ENCODE measurements around the gene LEAP2.
A peak's percentile ranks its signal among the peaks of the same experiment; 100 is the strongest.

The LEAP2 gene

DNA sequence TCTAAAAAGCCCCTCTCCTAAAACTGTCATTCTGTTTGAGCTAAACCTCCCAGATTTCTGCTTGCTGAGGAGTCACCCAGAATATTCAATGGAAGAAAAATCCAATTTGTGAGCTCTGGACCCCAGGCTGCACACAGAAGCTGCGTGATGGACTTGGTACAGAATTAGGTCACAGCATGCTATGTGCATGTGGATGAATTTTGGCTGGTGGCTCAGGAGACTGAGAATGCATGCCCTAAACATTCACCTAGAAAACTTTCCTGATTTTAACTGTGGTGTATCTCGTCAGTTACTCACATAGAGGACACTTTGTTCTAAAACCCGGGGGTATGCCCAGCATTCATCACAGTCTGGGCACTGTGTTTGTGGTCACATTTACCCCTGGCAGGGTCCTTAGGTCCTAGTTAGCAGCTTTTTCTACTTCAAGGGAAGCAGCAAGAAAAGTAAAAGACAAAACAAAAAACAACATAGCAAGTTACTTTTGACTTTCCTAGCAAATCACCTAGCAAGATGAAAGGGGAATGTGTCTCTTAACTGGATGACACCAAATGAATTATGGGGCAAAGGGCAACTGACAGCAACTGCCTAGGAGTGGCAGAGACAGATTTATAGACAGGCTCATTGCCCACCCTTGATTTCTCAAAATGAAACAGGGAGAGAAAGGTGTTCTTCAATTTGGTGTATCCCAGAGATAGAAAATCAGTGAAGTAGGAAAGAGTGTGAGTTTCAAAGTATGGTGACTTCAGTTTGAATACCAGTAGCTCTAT, 34.8 kb upstream of the LEAP2 start:
- no peaks in the 10 kb centered on the region for H3K9me3 ChIP-seq (ENCODE audit: control insufficient read depth, insufficient read depth, low read depth, low read length)
- no peak for TF ChIP-seq ZNF610 (tag by site-specific recombination; IDR thresholded peaks at IDR 0.05; ENCODE audit: borderline replicate concordance)
- 0 out of 2 replicates have a peak, but pooled peaks have one; percentile 7 for TF ChIP-seq PRDM1 (tag by site-specific recombination; IDR thresholded peaks at IDR 0.05)
- CTCF ChIA-PET, result interaction anchor here (0.6 to 1.0 kb wide), 3 partner anchors 9 to 45 kb away, joined by 3 read pairs; no protein-coding TSS in a partner anchor
- no peaks in the 10 kb centered on the region for H3K4me1 ChIP-seq (ENCODE audit: control insufficient read depth, insufficient read depth, low read length)
- POLR2A ChIA-PET, result interaction anchor here (0.8 kb wide), 1 partner anchor 16 kb away, joined by 3 read pairs; no protein-coding TSS in a partner anchor
- no peak overlapping the region for H3K4me3 ChIP-seq (ENCODE audit: low read depth, low read length)
- no peaks in the 10 kb centered on the region for H3K36me3 ChIP-seq (ENCODE audit: control insufficient read depth in 2 of 2, insufficient read depth in 1 of 2, low read length in 2 of 2)
- no peak overlapping the region for H3K27ac ChIP-seq (ENCODE audit: extremely low read depth, low read depth, low read length)

DNA sequence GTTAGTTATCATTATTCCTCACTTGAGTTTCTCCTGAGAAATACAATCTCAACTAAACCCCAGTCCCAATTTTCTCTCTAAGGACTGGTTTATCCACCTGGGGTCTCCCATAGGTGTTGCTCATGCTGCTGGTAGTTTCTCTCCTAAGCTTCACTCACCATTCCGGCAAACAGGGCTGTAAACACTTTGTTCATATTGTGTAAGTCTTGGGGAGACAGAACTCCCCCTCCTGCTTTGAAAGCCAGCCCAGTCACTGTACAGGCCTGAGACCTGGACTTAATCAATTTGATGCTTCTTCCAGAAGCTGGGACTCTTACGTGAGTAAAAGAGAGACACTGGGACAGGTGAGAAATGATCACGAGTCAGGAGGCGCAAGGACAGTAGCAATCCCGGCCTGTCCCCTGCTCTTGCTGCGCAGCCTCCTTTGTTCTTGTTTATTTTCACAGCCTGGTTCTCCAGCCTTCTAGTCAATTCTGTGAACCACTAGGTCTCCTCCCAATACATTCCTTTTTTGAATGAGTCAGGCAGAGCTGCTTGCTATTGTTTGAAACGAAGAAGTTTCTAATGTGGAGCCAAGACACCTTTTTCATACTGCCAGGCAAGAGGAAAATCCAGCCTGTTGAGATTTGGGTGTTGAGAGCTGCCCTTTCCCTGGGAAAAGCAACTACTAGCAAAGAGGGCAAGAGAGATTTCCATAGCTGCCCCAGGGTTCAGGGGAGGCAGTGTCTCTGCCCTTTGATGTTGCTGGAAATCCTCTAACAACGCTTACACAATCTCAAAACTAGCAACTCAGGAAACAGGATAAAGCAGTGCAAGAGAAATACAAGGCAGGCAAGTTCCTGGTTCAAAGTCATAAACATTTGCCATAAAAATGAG, 33.8 kb upstream of the LEAP2 start:
- ChIA-PET CTCF (interaction anchor here (0.6 to 1.0 kb wide), 3 partner anchors 10 to 25 kb away, joined by 3 to 4 read pairs (median 3); no protein-coding TSS in a partner anchor), POLR2A (interaction anchor here (0.8 kb wide), 1 partner anchor 15 kb away, joined by 3 read pairs; no protein-coding TSS in a partner anchor)
- no peaks in the 10 kb centered on the region for H3K4me1 ChIP-seq (ENCODE audit: control insufficient read depth, insufficient read depth, low read length)
- H3K9me3 ChIP-seq (ENCODE audit: control insufficient read depth, insufficient read depth, low read depth, low read length), result no peaks in the 10 kb centered on the region
- no peak for TF ChIP-seq KLF1 (tag by site-specific recombination; IDR thresholded peaks at IDR 0.05)
- no peak for TF ChIP-seq TCF7L2 (IDR thresholded peaks at IDR 0.05; ENCODE audit: borderline replicate concordance, low read depth, low read length)
- no peak for TF ChIP-seq ZBTB48 (tag by site-specific recombination; IDR thresholded peaks at IDR 0.05)
- TF ChIP-seq RBAK (tag by site-specific recombination; IDR thresholded peaks at IDR 0.05), result no peak
- TF ChIP-seq, protein P1, sequence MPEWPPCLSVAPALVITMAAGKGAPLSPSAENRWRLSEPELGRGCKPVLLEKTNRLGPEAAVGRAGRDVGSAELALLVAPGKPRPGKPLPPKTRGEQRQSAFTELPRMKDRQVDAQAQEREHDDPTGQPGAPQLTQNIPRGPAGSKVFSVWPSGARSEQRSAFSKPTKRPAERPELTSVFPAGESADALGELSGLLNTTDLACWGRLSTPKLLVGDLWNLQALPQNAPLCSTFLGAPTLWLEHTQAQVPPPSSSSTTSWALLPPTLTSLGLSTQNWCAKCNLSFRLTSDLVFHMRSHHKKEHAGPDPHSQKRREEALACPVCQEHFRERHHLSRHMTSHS (tag by site-specific recombination; IDR thresholded peaks at IDR 0.05), result no peak
- TF ChIP-seq, protein P2, sequence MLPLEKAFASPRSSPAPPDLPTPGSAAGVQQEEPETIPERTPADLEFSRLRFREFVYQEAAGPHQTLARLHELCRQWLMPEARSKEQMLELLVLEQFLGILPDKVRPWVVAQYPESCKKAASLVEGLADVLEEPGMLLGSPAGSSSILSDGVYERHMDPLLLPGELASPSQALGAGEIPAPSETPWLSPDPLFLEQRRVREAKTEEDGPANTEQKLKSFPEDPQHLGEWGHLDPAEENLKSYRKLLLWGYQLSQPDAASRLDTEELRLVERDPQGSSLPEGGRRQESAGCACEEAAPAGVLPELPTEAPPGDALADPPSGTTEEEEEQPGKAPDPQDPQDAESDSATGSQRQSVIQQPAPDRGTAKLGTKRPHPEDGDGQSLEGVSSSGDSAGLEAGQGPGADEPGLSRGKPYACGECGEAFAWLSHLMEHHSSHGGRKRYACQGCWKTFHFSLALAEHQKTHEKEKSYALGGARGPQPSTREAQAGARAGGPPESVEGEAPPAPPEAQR (tag by site-specific recombination; IDR thresholded peaks at IDR 0.05), result no peak
- no peak for TF ChIP-seq ZNF366 (tag by site-specific recombination; conservative IDR thresholded peaks at IDR 0.05)
- no peak for TF ChIP-seq IKZF3 (tag by site-specific recombination; IDR thresholded peaks at IDR 0.05)
- TF ChIP-seq ZNF214 (tag by site-specific recombination; IDR thresholded peaks at IDR 0.05; ENCODE audit: borderline replicate concordance), result no peak
- no peak overlapping the region for H3K4me3 ChIP-seq (ENCODE audit: low read depth, low read length)
- no peaks in the 10 kb centered on the region for H3K36me3 ChIP-seq (ENCODE audit: control insufficient read depth in 2 of 2, insufficient read depth in 1 of 2, low read length in 2 of 2)
- no peak overlapping the region for H3K27ac ChIP-seq (ENCODE audit: extremely low read depth, low read depth, low read length)

DNA sequence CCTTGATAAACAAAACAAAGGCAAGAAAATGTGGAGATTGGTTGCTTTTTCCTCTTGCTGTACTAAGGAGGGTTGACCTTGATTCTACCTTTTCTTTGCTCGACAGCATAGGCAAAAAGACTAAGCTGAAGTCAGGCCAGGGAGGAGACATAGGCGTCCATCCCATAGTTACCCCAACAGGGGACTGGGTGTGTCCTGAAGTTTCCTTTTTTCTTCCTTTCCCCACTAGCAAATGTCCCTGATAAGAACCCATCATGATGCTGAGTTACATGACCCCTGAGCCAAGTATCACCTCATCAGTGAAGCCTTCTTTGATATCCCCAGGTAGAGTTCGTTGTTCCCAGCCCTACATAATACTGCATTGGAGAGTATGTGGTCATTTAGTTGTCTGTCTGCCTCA, 33.2 kb upstream of the LEAP2 start:
- Histone ChIP-seq H3K4me3 (ENCODE audit: low read depth, low read length) (no peak overlapping the region), H3K4me1 (ENCODE audit: control insufficient read depth, insufficient read depth, low read length) (no peaks in the 10 kb centered on the region), H3K36me3 (ENCODE audit: control insufficient read depth in 2 of 2, insufficient read depth in 1 of 2, low read length in 2 of 2) (no peaks in the 10 kb centered on the region), H3K27ac (ENCODE audit: extremely low read depth, low read depth, low read length) (no peak overlapping the region), H3K9me3 (ENCODE audit: control insufficient read depth, insufficient read depth, low read depth, low read length) (no peaks in the 10 kb centered on the region)
- ChIA-PET POLR2A (no interaction called here), CTCF (interaction anchor here (0.7 kb wide), 1 partner anchor 24 kb away, joined by 4 read pairs; no protein-coding TSS in a partner anchor)
- TF ChIP-seq GLIS2 (tag by site-specific recombination; IDR thresholded peaks at IDR 0.05) (no peak), ZNF677 (tag by site-specific recombination; IDR thresholded peaks at IDR 0.05) (no peak), ZBTB7A (tag by site-specific recombination; IDR thresholded peaks at IDR 0.05; ENCODE audit: low read depth) (no peak), ZNF239 (tag by site-specific recombination; IDR thresholded peaks at IDR 0.05) (no peak), ZNF768 (tag by site-specific recombination; IDR thresholded peaks at IDR 0.05) (no peak)
- TF ChIP-seq, protein P3, sequence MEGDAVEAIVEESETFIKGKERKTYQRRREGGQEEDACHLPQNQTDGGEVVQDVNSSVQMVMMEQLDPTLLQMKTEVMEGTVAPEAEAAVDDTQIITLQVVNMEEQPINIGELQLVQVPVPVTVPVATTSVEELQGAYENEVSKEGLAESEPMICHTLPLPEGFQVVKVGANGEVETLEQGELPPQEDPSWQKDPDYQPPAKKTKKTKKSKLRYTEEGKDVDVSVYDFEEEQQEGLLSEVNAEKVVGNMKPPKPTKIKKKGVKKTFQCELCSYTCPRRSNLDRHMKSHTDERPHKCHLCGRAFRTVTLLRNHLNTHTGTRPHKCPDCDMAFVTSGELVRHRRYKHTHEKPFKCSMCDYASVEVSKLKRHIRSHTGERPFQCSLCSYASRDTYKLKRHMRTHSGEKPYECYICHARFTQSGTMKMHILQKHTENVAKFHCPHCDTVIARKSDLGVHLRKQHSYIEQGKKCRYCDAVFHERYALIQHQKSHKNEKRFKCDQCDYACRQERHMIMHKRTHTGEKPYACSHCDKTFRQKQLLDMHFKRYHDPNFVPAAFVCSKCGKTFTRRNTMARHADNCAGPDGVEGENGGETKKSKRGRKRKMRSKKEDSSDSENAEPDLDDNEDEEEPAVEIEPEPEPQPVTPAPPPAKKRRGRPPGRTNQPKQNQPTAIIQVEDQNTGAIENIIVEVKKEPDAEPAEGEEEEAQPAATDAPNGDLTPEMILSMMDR (tag by site-specific recombination; IDR thresholded peaks at IDR 0.05), result no peak
- TF ChIP-seq, protein P4, sequence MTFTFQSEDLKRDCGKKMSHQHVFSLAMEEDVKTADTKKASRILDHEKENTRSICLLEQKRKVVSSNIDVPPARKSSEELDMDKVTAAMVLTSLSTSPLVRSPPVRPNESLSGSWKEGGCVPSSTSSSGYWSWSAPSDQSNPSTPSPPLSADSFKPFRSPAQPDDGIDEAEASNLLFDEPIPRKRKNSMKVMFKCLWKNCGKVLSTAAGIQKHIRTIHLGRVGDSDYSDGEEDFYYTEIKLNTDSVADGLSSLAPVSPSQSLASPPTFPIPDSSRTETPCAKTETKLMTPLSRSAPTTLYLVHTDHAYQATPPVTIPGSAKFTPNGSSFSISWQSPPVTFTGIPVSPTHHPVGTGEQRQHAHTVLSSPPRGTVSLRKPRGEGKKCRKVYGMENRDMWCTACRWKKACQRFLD (tag by site-specific recombination; IDR thresholded peaks at IDR 0.05), result no peak
- TF ChIP-seq, protein P5, sequence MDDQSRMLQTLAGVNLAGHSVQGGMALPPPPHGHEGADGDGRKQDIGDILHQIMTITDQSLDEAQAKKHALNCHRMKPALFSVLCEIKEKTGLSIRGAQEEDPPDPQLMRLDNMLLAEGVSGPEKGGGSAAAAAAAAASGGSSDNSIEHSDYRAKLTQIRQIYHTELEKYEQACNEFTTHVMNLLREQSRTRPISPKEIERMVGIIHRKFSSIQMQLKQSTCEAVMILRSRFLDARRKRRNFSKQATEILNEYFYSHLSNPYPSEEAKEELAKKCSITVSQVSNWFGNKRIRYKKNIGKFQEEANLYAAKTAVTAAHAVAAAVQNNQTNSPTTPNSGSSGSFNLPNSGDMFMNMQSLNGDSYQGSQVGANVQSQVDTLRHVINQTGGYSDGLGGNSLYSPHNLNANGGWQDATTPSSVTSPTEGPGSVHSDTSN (CRISPR knock-in tag; IDR thresholded peaks at IDR 0.05), result no peak
- TF ChIP-seq, protein P6, sequence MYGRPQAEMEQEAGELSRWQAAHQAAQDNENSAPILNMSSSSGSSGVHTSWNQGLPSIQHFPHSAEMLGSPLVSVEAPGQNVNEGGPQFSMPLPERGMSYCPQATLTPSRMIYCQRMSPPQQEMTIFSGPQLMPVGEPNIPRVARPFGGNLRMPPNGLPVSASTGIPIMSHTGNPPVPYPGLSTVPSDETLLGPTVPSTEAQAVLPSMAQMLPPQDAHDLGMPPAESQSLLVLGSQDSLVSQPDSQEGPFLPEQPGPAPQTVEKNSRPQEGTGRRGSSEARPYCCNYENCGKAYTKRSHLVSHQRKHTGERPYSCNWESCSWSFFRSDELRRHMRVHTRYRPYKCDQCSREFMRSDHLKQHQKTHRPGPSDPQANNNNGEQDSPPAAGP (tag by site-specific recombination; IDR thresholded peaks at IDR 0.05), result no peak
